ENCODE results near the gene PGM2.

DNA sequence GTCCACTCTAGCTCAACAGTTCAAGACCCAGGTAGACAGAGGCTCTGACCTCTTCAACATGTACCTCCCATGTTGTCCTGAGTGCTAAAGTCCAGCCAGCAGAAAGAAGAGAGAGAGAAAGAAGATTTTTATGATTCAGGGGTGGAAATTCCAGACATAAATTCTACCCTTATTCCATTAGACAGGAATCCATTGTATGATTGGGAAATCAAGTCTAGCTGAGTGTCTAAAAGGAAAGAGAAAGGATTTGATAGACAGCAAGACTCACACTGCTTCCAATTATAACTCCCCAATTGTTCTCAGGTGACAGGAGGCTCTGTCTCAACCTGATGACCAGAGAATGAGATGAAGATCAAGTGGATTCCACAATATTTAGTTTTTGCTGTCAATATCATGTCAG, 27.9 kb upstream of the PGM2 start:
- TF ChIP-seq, protein P1, sequence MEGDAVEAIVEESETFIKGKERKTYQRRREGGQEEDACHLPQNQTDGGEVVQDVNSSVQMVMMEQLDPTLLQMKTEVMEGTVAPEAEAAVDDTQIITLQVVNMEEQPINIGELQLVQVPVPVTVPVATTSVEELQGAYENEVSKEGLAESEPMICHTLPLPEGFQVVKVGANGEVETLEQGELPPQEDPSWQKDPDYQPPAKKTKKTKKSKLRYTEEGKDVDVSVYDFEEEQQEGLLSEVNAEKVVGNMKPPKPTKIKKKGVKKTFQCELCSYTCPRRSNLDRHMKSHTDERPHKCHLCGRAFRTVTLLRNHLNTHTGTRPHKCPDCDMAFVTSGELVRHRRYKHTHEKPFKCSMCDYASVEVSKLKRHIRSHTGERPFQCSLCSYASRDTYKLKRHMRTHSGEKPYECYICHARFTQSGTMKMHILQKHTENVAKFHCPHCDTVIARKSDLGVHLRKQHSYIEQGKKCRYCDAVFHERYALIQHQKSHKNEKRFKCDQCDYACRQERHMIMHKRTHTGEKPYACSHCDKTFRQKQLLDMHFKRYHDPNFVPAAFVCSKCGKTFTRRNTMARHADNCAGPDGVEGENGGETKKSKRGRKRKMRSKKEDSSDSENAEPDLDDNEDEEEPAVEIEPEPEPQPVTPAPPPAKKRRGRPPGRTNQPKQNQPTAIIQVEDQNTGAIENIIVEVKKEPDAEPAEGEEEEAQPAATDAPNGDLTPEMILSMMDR (conservative IDR thresholded peaks at IDR 0.05; ENCODE audit: low read length) = no peak
- no peak for TF ChIP-seq EZH2phosphoT487 (IDR thresholded peaks at IDR 0.05; ENCODE audit: borderline replicate concordance, low read depth, low read length)

All from OCI-LY7 (cell line).